Measurements from ENCODE around the gene UTS2B.
"Not testable (repeated sequence)": the region's sequence is repeated elsewhere in the genome, so short reads cannot be mapped to it uniquely, and the experiment has no call there.

Gene UTS2B

GRCh38 chr3:191269289-191270085 lies 60.8 kb downstream of the UTS2B start:
- DNase-seq: no peak

- no peak for DNase-seq
These were observed 61.6 kb downstream of the UTS2B start for GRCh38 chr3:191268737-191269136.

GRCh38 chr3:191263850-191264249 lies 66.5 kb downstream of the UTS2B start:
- no peak for DNase-seq

- DNase-seq: no peak
These were observed 67.0 kb downstream of the UTS2B start for GRCh38 chr3:191263365-191263764.

- DNase-seq: no peak
These were observed 67.7 kb downstream of the UTS2B start for GRCh38 chr3:191262650-191263049.

- no peak for DNase-seq
These were observed 69.1 kb downstream of the UTS2B start for GRCh38 chr3:191261304-191261638.

- no peak for DNase-seq
These were observed 69.7 kb downstream of the UTS2B start for GRCh38 chr3:191260431-191261303.

- no peak for DNase-seq
These were observed 70.8 kb downstream of the UTS2B start for GRCh38 chr3:191259486-191259885.

- no peak for DNase-seq
These were observed 73.0 kb downstream of the UTS2B start for GRCh38 chr3:191257286-191257685.

- DNase-seq: no peak
These were observed 73.9 kb downstream of the UTS2B start for GRCh38 chr3:191256405-191256804.

- no peak for DNase-seq
These were observed 75.2 kb downstream of the UTS2B start for GRCh38 chr3:191255156-191255555.

GRCh38 chr3:191254098-191254873 lies 76.0 kb downstream of the UTS2B start:
- DNase-seq: no peak

GRCh38 chr3:191253089-191253799 lies 77.1 kb downstream of the UTS2B start:
- no peak for DNase-seq

- DNase-seq: no peak
These were observed 83.7 kb downstream of the UTS2B start for GRCh38 chr3:191246630-191247029.

- not testable (repeated sequence) for DNase-seq
These were observed 84.3 kb downstream of the UTS2B start for GRCh38 chr3:191246034-191246433.

GRCh38 chr3:191244242-191244867 lies 86.0 kb downstream of the UTS2B start:
- DNase-seq: no peak

GRCh38 chr3:191240486-191240885 lies 89.8 kb downstream of the UTS2B start:
- no peak for DNase-seq

- no peak for DNase-seq
These were observed 90.8 kb downstream of the UTS2B start for GRCh38 chr3:191239407-191240031.

- no peak for DNase-seq
These were observed 92.0 kb downstream of the UTS2B start for GRCh38 chr3:191238321-191238817.

GRCh38 chr3:191237047-191237882 lies 93.1 kb downstream of the UTS2B start:
- DNase-seq: no peak

GRCh38 chr3:191236646-191237045 lies 93.7 kb downstream of the UTS2B start:
- no peak for DNase-seq

Data from activated CD4-positive, CD25-positive, alpha-beta regulatory T cell treated with anti-CD3 and anti-CD28 coated beads, Interleukin-2, amount 50 U/mL, for 72 hours (primary cell).